HG03378 (cell line): ENCODE data around the gene AFAP1.

ENCODE experiments used
- ATAC-seq: cut with Tn5 transposase; IDR thresholded peaks from one replicate; pipeline ENCODE4 v1.9.1; 2021; ENCODE audit warnings: mild to moderate bottlenecking, moderate library complexity; ENCODE audit not compliant: unreplicated experiment

Gene AFAP1

DNA sequence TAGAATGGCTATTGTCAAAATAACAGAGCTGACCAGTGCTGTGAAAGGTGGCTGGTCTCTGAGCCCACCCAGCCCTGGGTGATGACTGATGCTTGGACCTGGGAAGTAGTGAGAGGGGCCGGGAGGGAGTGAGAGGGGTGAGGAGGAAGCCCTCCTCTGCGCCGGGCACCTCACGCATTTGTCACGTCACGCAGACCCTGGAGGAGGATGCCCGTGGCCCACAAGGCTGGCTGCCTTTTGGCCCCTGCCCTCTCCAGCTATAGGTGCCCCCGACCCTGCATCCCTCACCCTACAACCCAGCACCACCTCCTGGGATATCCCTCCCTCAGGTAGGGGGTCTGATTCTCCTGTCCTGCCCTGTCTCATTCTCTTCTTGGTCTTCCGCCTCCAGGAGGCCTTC lies 207.4 kb downstream of the AFAP1 start:
- no peak for ATAC-seq

DNA sequence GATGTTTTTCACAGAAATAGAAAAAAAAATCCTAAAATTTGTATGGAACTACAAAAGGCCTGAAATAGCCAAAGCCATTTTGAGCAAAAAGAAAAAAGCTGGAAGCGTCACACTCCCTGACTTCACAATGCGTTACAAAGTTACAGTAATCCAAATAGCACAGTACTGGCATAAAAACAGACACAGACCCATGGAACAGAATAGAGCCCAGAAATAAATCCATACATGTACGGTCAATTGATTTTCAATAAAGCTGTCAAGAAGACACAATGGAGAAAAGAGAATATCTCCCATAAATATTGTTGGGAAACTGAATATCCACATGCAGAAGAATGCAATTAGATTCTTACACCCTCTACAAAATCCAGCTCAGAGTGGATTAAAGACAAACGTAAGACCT lies 208.2 kb downstream of the AFAP1 start:
- ATAC-seq, result no peak

DNA sequence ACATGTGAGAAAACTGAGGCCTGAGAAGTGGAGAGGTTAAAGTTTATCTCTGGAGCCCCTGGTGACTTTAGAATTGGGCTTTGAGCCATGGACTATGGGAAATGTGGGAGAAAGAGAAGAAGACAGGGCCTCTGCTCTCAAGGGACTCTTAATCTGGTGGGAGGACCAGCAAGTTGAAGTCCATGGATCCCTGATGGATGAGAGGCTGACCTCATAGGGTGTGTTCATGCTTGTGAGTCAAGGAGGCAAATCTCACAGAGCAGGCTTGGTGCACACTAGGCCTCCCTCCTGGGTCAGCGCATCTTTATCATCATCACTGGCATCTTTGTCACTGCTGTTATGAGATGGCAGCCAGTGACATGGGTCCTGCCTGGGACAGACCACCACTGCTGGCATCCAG lies 211.9 kb downstream of the AFAP1 start:
- ATAC-seq, result no peak

- no peak for ATAC-seq
Measured at GRCh38 chr4:7726665-7727413, 212.8 kb downstream of the AFAP1 start.

DNA sequence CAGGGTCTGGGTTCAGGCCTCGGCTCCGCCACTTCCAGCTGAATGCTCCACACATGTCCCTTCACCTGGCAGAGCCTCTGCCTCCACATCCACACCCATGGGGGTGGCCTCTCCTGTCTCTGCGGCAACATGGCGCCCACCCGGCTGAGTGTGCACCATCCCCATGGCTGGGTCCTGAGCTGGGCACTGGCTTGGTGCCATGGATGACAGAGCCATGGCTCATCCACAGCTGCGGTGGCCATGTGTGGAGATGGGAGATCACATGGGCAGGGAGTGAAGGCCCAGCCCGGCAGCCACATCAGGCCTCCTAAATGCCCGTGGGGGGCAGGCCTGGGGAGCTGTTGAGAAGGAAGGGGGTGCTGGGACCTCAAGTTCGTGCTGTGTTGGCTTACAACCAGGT lies 213.7 kb downstream of the AFAP1 start:
- no peak for ATAC-seq

GRCh38 chr4:7723625-7724024 lies 216.0 kb downstream of the AFAP1 start:
- no peak for ATAC-seq

DNA sequence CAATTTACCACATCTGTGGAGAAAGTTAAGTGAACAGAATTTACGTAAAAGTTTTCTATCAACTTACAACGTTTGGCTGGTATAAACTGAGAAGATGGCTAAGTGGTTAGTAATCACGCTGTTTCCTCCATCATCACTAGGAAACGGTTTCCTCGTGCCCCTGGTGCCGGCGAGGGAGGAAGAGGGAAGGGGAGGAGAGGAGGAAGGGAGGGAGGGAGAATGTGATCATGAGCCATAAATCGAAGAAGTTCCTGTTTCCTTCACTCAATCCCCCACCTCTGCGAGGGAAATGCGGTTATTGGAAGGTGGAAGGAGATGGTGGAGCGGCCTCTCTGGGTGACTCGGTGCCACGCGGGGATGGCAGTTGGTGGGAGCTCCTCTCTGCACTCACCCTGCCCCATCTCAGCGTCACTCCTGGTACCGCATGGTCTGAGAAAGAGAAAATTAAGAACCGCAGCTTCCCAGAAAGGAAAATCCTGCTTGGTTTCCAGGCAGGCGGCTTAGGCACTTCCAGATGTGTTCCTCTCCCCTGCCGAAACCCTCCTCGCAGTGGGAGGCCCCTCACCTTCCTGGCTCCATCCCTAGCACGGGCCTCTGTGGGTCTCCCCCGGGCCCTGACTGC lies 216.8 kb downstream of the AFAP1 start:
- ATAC-seq, result no peak

DNA sequence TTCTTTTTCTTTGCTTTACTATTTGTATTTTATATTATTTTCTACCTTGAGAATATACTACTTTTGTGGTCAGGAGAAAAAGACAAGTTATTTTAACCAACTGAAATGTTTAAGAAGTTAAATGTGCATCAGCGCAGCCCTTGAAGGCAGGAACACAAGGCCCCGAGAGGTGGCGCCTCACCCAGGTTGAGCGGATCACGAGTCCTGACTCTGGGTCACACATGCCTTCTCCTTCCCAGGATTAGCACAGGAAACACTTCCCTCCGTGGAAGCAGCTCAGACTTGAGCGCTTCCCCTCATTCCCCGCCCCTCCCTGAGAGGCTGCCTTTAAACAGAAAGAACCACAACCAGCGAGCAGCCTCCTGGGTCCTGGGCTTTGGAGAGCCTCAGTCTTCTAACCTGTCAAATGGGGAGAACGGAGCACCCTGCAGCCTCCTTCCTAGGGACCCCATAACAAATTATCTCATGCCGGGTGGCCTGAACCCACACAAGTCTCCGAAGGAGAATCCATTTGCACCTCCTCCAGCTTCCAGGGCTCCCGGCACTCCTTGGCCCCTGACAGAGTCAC lies 217.6 kb downstream of the AFAP1 start:
- ATAC-seq, result no peak

GRCh38 chr4:7719354-7720174 lies 220.1 kb downstream of the AFAP1 start:
- no peak for ATAC-seq

DNA sequence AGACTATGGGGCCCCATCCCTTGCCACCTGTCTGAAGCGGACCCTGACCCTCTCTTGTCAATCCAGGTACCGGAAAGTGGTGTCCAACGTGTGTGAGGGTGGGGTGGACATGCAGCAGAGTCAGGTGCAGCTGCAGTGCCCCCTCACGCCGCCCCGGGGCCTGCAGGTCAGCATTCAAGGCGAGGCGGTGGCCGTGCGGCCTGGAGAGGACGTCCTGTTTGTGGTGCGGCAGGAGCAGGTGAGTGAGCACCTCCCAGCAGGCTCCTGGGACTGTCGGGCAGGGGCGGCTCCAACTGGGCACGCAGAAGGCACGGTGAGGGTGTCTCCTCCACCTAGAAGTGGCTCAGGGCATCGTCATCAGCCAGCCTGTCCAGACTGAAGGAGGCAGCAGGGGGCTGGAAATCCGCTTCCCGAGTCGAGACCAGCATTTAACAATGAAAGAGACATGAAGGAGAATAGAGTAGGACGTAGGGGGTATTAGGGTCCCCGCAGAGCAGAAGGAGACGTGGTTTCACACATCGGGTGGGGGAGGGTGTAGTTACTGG lies 221.6 kb downstream of the AFAP1 start:
- ATAC-seq, result no peak

DNA sequence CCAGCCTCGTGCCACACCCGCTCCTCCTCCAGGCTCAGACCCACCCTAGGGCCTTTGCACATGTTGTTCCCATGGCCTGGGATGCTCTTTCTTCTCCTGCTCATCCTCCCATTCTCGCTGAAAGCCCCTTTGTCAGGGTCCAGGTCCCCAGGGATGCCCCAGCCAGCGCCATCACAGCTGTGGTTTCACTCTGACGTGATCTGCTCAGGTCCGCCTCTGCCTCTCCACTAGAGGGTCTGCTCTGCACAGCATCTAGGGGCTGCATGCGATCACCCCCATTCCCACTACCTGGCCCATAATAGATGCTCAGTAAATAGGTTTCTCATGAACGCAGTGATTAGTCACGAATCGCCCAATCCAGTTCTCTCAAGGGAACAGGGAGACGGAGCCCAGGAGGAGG lies 222.5 kb downstream of the AFAP1 start:
- no peak for ATAC-seq

DNA sequence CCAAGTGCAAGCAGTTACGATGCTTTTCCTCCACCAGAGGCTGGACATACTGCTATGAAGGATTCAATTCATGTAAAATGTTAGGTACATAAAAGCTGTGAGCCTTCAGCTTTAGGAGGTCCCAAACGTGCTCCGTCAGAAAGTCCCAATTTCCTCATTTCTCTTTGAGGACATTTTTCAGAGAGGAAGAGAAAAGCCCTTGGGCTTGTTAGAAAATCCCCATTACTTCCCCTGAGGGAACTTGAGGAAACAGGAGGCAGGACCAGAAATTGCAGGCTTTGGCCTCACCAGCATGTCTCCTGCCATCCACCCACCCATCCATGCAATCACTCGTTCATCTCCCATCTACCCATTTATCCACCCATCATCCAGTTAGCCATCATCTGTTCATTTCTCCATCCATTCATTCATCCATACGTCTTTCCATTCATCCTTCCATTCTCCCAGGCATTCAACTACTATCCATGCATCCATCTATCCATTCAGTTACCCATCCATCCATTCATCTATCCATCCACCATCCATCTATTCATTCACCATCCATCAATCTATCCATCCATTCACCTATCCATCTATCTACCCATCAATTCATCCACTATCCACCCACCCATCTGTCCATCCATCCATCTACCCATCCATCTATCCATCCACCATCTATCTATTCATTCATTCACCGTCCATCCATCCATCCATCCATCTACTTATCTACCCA lies 223.5 kb downstream of the AFAP1 start:
- no peak for ATAC-seq

DNA sequence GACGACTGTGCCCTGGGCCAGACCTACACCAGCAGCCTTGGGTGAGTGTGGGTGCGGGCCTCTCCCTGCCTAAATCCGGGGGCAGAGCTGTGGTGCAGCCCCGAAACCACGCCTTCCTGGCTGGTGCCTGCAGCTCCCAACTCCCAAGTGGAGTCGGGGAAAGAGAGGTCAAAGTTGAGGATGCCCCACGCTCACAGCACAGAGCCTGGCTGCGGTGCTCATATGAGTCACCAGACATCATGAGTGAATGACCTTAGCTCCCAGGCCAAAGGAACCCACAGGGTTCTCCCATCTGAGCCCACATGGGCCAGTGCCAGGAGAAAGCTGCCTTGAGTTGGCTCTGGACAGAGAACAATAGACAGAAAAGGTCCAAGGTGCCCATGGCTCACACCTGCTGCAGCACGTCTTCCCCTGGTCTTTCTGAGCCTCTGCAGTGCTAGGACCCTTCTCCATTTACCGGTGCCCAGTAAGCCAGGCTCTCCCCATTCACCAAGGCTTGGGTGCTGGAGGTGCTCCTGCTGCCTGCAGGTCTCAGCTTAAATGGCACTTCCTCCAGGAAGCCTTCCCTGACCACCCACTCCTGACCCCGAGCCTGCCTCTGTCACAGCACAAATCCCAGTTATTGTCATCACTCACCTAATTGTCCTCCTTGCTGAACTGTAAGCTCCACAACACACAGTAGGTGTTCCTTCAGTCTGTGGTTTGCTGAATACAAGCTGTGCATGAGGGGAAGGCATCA lies 224.2 kb downstream of the AFAP1 start:
- no peak for ATAC-seq

DNA sequence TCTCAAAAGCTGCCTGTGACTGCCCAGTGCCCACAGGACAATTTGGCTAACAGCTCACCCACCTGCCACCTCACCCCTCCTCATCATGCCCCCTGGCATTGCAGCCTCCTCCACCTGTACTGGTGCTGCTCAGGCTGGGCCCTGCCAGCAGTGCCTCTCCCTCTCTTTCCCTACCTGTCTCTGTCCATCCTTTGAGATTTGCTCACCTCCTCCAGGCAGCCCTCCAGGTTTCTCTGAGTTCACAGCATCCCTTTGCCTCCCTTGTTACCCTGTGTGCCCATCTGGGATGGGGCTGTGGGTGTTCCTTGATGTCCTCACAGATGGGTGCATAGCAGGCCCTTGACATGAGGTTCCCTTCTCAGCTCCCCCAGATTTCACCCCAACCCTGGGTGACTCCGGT lies 224.9 kb downstream of the AFAP1 start:
- ATAC-seq, result no peak

DNA sequence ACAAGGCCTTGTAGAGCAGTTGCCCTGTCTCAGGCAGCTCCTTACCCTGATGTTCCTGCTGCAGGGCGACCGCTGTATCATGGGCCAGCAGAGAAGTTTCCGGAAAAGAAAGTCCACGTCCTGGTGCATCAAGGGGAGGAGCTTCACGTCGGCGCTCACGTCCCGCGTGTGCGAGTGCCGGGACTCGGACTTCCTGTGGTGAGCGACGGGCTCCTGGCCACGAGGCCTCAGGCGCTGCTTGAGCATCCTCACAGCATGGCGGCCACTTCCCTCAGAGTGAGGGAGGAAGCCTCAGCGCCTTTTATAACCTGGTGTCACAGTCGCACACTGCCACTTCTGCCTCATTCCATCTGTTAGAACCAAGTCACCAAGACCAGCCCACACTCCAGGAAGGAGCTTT lies 225.5 kb downstream of the AFAP1 start:
- ATAC-seq, result no peak

DNA sequence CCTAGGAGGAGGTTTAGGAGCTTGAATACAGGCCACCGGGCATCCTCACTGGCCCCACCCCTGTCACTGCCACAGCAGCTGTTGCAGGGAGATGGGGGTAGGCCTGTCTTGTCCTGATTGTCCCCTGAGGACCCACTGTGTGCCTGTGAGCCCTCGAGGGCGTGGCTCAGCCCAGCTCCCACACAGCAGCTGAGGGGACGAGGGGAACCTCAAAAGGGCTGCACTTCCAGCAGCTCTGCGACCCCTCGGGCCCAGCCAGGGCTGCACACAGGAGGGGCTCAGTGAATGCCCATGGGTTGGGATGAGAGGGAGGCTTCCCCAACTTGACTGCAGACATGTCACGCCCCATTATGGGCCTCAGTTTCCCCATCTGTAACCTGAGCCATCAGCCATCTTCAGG lies 225.9 kb downstream of the AFAP1 start:
- ATAC-seq, result no peak

GRCh38 chr4:7712021-7712671 lies 227.5 kb downstream of the AFAP1 start:
- no peak for ATAC-seq

DNA sequence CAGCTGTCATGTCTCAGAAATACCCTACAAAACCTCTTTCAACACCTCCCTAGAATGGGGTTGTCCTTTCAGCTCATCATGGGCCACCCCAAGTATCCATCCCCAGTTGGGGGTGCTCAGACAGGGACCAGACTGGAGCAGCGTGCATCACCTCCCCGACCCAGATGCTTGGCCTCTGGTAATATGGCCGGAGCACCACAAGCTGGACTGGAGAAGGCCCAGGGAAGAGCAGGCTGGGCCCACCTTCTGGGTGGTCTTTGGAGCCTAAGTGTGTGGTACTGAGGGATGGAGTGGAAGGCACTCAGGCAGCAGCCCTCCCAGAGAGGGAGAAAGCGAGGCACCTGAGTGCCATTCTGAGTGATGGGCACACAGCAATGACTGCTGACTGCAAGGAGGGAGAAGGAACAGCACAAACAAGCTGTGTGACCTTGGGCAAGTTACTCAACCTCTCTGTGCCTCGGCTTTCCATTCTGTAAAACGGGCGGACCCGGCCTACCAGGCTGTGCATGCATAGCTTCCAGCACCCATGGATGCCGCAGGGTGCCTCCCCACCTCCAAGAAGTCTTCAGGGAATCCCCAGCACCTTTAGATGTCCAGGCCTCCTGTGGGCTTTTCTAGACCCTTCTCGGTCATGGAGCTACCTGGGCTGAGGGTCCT lies 228.2 kb downstream of the AFAP1 start:
- ATAC-seq, result no peak
